Left ventricle myocardium inferior (tissue), 1 donor: Measurements from ENCODE around the gene ARHGEF12. TPM values are rescaled to one million over a fixed set of nuclear protein-coding genes. Genes with fewer than 3 reads are reported as not detected.
"Not testable (repeated sequence)": the region's sequence is repeated elsewhere in the genome, so short reads cannot be mapped to it uniquely, and the experiment has no call there.

Source experiments
- DNase-seq: peaks from one replicate; pipeline ENCODE4 v3.0.0-alpha.2; 2020
- H3K27ac ChIP-seq: fragments of 200-600 bp; replicated peaks from 2 replicates; pipeline ENCODE4 v1.8.0; 2021
- H3K27me3 ChIP-seq: fragments of 200-600 bp; 2 replicates; pipeline ENCODE4 v1.8.0; 2021; ENCODE audit warnings: low read depth
- H3K36me3 ChIP-seq: fragments of 200-600 bp; 2 replicates; pipeline ENCODE4 v1.8.0; 2021
- H3K4me1 ChIP-seq: fragments of 200-600 bp; 2 replicates; pipeline ENCODE4 v1.8.0; 2021
- H3K4me3 ChIP-seq: fragments of 200-600 bp; 2 replicates; pipeline ENCODE4 v1.8.0; 2021; ENCODE audit warnings: mild to moderate bottlenecking, moderate library complexity
- H3K9me3 ChIP-seq: fragments of 200-600 bp; replicated peaks from 2 replicates; pipeline ENCODE4 v1.8.0; 2021
- CTCF ChIP-seq: fragments of 200-600 bp; IDR thresholded peaks from 2 replicates; pipeline ENCODE4 v1.8.0; 2021; ENCODE audit warnings: antibody characterized with exemption, mild to moderate bottlenecking, borderline replicate concordance
- intact Hi-C: fragments of 100-400 bp; cut with micrococcal nuclease; formaldehyde crosslinking; loops from one replicate; pipeline ENCODE4 v1.11.0; 2022
- total RNA-seq: library from RNA; stranded (reverse); fragmentation: NEBNext Ultra II Directional; extraction: Animal tissue kit (Norgen Biotek cat#: 25700); gene quantifications from one replicate; pipeline ENCODE4 v1.2.1, GENCODE V29; 2021
- donor health status: DM: no; HTN: yes; CAD: no; lungs with severe emphysema.

ARHGEF12 gene
- total RNA-seq, 1 donor from 2014 or later: 92.9 TPM

- H3K27me3 ChIP-seq: peaks cover 42% of the 10 kb centered on the region
- DNase-seq: no peak
- no peak overlapping the region for H3K27ac ChIP-seq
- intact Hi-C loops: no loop called here
- H3K4me1 ChIP-seq: peaks cover 6% of the 10 kb centered on the region
- no peaks in the 10 kb centered on the region for H3K9me3 ChIP-seq
- H3K36me3 ChIP-seq: no peaks in the 10 kb centered on the region
- no peak overlapping the region for H3K4me3 ChIP-seq
- no peak for TF ChIP-seq CTCF
These were observed 165.2 kb downstream of the ARHGEF12 start for GRCh38 chr11:120501440-120501839.

- TF ChIP-seq CTCF: no peak
- intact Hi-C loops: no loop called here
- Histone ChIP-seq H3K27ac (no peak overlapping the region), H3K36me3 (no peaks in the 10 kb centered on the region), H3K4me1 (peaks cover 6% of the 10 kb centered on the region), H3K27me3 (peaks cover 50% of the 10 kb centered on the region), H3K9me3 (no peaks in the 10 kb centered on the region), H3K4me3 (no peak overlapping the region)
- DNase-seq: no peak
These were observed 166.0 kb downstream of the ARHGEF12 start for GRCh38 chr11:120501976-120502755.

GRCh38 chr11:120503529-120503928, 167.3 kb downstream of the ARHGEF12 start:
- H3K4me3 ChIP-seq, H3K4me1 ChIP-seq, intact Hi-C loops, DNase-seq, H3K9me3 ChIP-seq, H3K36me3 ChIP-seq, H3K27ac ChIP-seq: not testable (repeated sequence)
- H3K27me3 ChIP-seq: peaks cover 63% of the 10 kb centered on the region

GRCh38 chr11:120505801-120506425, 169.7 kb downstream of the ARHGEF12 start:
- Histone ChIP-seq H3K4me3 (no peak overlapping the region), H3K4me1 (peaks cover 6% of the 10 kb centered on the region), H3K27ac (no peak overlapping the region), H3K36me3 (no peaks in the 10 kb centered on the region), H3K9me3 (no peaks in the 10 kb centered on the region), H3K27me3 (peaks cover 87% of the 10 kb centered on the region)
- no peak for DNase-seq
- TF ChIP-seq CTCF: no peak
- intact Hi-C loops: no loop called here

- peaks cover 85% of the 10 kb centered on the region for H3K27me3 ChIP-seq
- no peak for TF ChIP-seq CTCF
- H3K4me3 ChIP-seq: no peak overlapping the region
- intact Hi-C loops: loop anchor here (5.0 to 10.0 kb wide), 2 partner anchors 178 to 445 kb away; no protein-coding TSS in a partner anchor
- H3K4me1 ChIP-seq: no peaks in the 10 kb centered on the region
- no peak for DNase-seq
- H3K27ac ChIP-seq: no peak overlapping the region
- no peaks in the 10 kb centered on the region for H3K9me3 ChIP-seq
- H3K36me3 ChIP-seq: no peaks in the 10 kb centered on the region
These were observed 173.3 kb downstream of the ARHGEF12 start for GRCh38 chr11:120509346-120510053.
